Keratinocyte (primary cell): Measurements from ENCODE around the gene ANTXR2.

Experiments
- CTCF ChIP-seq, 3 experiments: IDR thresholded peaks in 1 of 3; conservative IDR thresholded peaks in 1 of 3; optimal IDR thresholded peaks in 1 of 3; 2 replicates in 2 of 3; 3 replicates in 1 of 3; pipeline versions ENCODE3 to v1.5.1; 2011; ENCODE audit warnings: low read length in 3 of 3, mild to moderate bottlenecking in 3 of 3, moderate library complexity in 2 of 3, control low read depth in 1 of 3, inconsistent platforms in 1 of 3; ENCODE audit not compliant: insufficient read depth in 2 of 3; ENCODE audit errors: extremely low read depth in 1 of 3
- EZH2 ChIP-seq: IDR thresholded peaks from one replicate; pipeline ENCODE4 v1.6.1; 2012; ENCODE audit warnings: inconsistent platforms, mild to moderate bottlenecking, low read length, moderate library complexity

DNA sequence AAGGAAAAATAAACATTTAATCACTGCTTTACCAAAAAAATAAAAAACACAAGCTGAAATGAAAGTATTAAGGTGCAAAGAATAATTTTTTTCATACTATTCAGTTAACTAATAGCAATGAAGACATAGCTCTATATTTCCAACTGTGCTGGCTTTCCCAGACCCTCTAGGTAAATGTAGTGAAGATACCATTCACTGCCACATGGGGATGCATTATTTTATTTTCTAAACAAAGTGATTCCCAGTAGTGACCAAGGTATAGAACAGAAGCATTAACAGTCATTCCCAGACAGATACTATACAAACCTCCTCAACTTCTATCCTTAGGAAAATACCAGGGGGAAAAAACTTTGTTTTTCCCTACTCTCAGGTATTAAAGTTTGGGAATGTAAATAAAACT lies 39.4 kb downstream of the ANTXR2 start:
- TF ChIP-seq CTCF (optimal IDR thresholded peaks at IDR 0.05 in 1 of 3, IDR thresholded peaks at IDR 0.05 in 1 of 3, conservative IDR thresholded peaks at IDR 0.05 in 1 of 3; ENCODE audit: extremely low read depth in 1 of 3, insufficient read depth in 2 of 3, low read length in 3 of 3): peak in 1 of 3 experiments; percentile 13
- TF ChIP-seq EZH2: no peak
